Brain microvascular endothelial cell (primary cell): Measurements from ENCODE around the gene ATP8A2.

Experiments
- DNase-seq: peaks from one replicate; pipeline ENCODE4 v3.0.0-alpha.2; 2020
- H3K27ac ChIP-seq: fragments of 250-450 bp; sonication (Bioruptor Pico); 2 replicates; pipeline ENCODE4 v1.5.1; 2020; ENCODE audit warnings: mild to moderate bottlenecking, moderate library complexity
- H3K27me3 ChIP-seq: fragments of 250-450 bp; sonication (Bioruptor Pico); replicated peaks from 2 replicates; pipeline ENCODE4 v1.5.1; 2020; ENCODE audit warnings: mild to moderate bottlenecking
- H3K36me3 ChIP-seq: fragments of 250-450 bp; sonication (Bioruptor Pico); replicated peaks from 2 replicates; pipeline ENCODE4 v1.5.1; 2020; ENCODE audit warnings: mild to moderate bottlenecking
- H3K4me3 ChIP-seq: 2 replicates; pipeline ENCODE4 v1.5.1; 2011; ENCODE audit warnings: low read depth, mild to moderate bottlenecking, control low read depth, low read length, moderate library complexity
- CTCF ChIP-seq: IDR thresholded peaks from 2 replicates; pipeline ENCODE4 v1.5.1; 2011; ENCODE audit warnings: low read depth, mild to moderate bottlenecking, moderate library complexity, low read length, control low read depth, inconsistent platforms; ENCODE audit errors: missing control alignments
- in situ Hi-C: cut with HindIII; loops from 2 replicates; pipeline ENCODE4 v1.10.0; 2017; ENCODE audit warnings: low sequenced_read_pairs, low pct_ligation_motif_present

Gene ATP8A2

GRCh38 chr13:25652764-25653163 lies 281.0 kb downstream of the ATP8A2 start:
- H3K4me3 ChIP-seq = no peak overlapping the region
- H3K27ac ChIP-seq = no peak overlapping the region
- no peak for TF ChIP-seq CTCF
- no peaks in the 10 kb centered on the region for H3K36me3 ChIP-seq
- H3K27me3 ChIP-seq = no peaks in the 10 kb centered on the region
- DNase-seq = no peak
- in situ Hi-C loops = no loop called here

GRCh38 chr13:25654322-25654721 lies 282.5 kb downstream of the ATP8A2 start:
- DNase-seq = no peak
- H3K36me3 ChIP-seq = no peaks in the 10 kb centered on the region
- in situ Hi-C loops = no loop called here
- H3K27ac ChIP-seq = no peak overlapping the region
- no peaks in the 10 kb centered on the region for H3K27me3 ChIP-seq
- no peak overlapping the region for H3K4me3 ChIP-seq
- TF ChIP-seq CTCF = no peak

GRCh38 chr13:25657157-25657556 lies 285.4 kb downstream of the ATP8A2 start:
- no peaks in the 10 kb centered on the region for H3K27me3 ChIP-seq

GRCh38 chr13:25659091-25659795 lies 287.5 kb downstream of the ATP8A2 start:
- Histone ChIP-seq H3K36me3 (no peaks in the 10 kb centered on the region), H3K4me3 (no peak overlapping the region), H3K27ac (no peak overlapping the region), H3K27me3 (no peaks in the 10 kb centered on the region)
- no peak for TF ChIP-seq CTCF
- no peak for DNase-seq
- in situ Hi-C loops = no loop called here

More at GRCh38 chr13:25657157-25657556, 285.4 kb downstream of the ATP8A2 start:
- in situ Hi-C loops = no loop called here
- no peak for TF ChIP-seq CTCF
- Histone ChIP-seq H3K27ac (no peak overlapping the region), H3K36me3 (no peaks in the 10 kb centered on the region), H3K4me3 (no peak overlapping the region)
- no peak for DNase-seq

- no peak overlapping the region for H3K27ac ChIP-seq
- in situ Hi-C loops = no loop called here
- H3K27me3 ChIP-seq = no peaks in the 10 kb centered on the region
- H3K4me3 ChIP-seq = no peak overlapping the region
- DNase-seq = no peak
- no peak for TF ChIP-seq CTCF
- H3K36me3 ChIP-seq = no peaks in the 10 kb centered on the region
These were observed 289.2 kb downstream of the ATP8A2 start for GRCh38 chr13:25660996-25661395.

GRCh38 chr13:25662516-25662915 lies 290.7 kb downstream of the ATP8A2 start:
- H3K27me3 ChIP-seq = no peaks in the 10 kb centered on the region
- no peaks in the 10 kb centered on the region for H3K36me3 ChIP-seq
- DNase-seq = no peak
- in situ Hi-C loops = no loop called here
- no peak overlapping the region for H3K27ac ChIP-seq
- no peak overlapping the region for H3K4me3 ChIP-seq
- TF ChIP-seq CTCF = no peak
